ENCODE data around the gene DOCK6. TPM values are rescaled to one million over a fixed set of nuclear protein-coding genes. Genes with fewer than 3 reads are reported as not detected.

Gene DOCK6
- total RNA-seq, 1 experiment from 2014 or later: 82.4 TPM

DNA sequence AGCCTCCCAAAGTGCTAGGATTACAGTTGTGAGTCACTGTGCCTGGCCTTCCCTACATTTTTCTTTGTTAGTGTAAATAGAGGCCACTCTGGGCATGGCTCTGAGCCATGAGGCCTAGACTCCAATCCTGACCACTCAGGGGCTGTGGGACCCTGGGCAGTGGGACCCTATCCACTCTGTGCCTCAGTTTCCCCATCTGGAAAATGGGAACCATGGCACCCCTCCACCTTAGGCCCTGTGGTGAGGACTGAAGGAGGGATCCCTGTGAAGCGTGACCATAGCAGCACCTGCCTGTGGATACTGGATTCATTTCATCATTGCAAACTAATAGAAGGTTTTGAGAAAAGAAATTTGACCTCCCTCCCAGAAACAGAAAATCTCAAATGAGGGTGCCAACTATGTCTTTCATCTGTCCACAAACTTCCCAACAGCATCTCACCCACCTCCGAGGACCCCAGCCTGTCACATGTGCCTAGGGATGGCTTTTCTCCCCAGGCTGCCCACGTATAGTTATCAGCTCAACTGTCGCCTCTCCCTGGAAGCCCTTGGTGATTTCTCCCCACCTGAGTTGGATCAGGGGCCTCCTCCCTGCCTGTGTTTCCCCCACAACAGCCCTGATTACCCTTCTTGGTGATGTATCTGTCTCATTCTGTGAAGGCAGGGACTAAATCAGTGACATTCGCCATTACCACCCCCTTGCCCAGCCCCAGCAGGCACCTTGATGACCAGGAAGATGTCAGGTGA lies 17.3 kb downstream of the DOCK6 start (continued):
- TF ChIP-seq, protein P1, sequence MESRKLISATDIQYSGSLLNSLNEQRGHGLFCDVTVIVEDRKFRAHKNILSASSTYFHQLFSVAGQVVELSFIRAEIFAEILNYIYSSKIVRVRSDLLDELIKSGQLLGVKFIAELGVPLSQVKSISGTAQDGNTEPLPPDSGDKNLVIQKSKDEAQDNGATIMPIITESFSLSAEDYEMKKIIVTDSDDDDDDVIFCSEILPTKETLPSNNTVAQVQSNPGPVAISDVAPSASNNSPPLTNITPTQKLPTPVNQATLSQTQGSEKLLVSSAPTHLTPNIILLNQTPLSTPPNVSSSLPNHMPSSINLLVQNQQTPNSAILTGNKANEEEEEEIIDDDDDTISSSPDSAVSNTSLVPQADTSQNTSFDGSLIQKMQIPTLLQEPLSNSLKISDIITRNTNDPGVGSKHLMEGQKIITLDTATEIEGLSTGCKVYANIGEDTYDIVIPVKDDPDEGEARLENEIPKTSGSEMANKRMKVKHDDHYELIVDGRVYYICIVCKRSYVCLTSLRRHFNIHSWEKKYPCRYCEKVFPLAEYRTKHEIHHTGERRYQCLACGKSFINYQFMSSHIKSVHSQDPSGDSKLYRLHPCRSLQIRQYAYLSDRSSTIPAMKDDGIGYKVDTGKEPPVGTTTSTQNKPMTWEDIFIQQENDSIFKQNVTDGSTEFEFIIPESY (IDR thresholded peaks at IDR 0.05; ENCODE audit: extremely low read depth, insufficient replicate concordance, low read length): no peak
- no peak for TF ChIP-seq ZFX (IDR thresholded peaks at IDR 0.05)
- TF ChIP-seq, protein P2, sequence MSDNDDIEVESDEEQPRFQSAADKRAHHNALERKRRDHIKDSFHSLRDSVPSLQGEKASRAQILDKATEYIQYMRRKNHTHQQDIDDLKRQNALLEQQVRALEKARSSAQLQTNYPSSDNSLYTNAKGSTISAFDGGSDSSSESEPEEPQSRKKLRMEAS (IDR thresholded peaks at IDR 0.05): no peak
- no peak for TF ChIP-seq JUND (IDR thresholded peaks at IDR 0.05)
- TF ChIP-seq POLR2AphosphoS5 (IDR thresholded peaks at IDR 0.05; ENCODE audit: low read depth, low read length): no peak

DNA sequence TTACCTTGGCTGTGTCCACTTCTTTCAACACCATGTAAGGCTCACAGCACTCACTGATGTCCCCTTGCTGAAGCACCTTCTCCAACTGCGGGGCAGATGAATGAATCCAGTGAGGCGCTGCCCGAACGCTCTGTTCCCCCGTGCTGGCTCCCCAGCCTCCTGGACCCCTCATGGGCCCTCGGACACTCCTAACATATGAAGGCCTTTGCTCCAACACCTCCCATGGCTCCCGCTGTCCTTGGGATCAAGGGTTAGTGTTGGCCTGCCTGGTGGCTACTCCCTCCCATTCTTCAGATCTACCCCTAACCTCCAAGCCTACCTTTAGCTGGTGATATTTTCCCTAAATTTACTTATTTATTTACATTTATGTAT lies 18.5 kb downstream of the DOCK6 start:
- CTCF ChIA-PET: interaction anchor here (0.6 to 1.1 kb wide), 6 partner anchors 9 to 239 kb away, joined by 3 to 5 read pairs (median 4); no protein-coding TSS in a partner anchor
- H3K27ac ChIP-seq (ENCODE audit: low read depth, low read length): no peak overlapping the region
- ATAC-seq: no peak
- TF ChIP-seq EZH2 (IDR thresholded peaks at IDR 0.05) (no peak), SP1 (IDR thresholded peaks at IDR 0.05; ENCODE audit: low read depth) (no peak), YY1 (IDR thresholded peaks at IDR 0.05; ENCODE audit: extremely low read depth, insufficient replicate concordance, low read depth, low read length) (no peak), EZH2phosphoT487 (IDR thresholded peaks at IDR 0.05; ENCODE audit: borderline replicate concordance) (no peak), RAD21 (IDR thresholded peaks at IDR 0.05; ENCODE audit: low read depth) (no peak)
- TF ChIP-seq, protein P2 (IDR thresholded peaks at IDR 0.05): no peak
- TF ChIP-seq, protein P3, sequence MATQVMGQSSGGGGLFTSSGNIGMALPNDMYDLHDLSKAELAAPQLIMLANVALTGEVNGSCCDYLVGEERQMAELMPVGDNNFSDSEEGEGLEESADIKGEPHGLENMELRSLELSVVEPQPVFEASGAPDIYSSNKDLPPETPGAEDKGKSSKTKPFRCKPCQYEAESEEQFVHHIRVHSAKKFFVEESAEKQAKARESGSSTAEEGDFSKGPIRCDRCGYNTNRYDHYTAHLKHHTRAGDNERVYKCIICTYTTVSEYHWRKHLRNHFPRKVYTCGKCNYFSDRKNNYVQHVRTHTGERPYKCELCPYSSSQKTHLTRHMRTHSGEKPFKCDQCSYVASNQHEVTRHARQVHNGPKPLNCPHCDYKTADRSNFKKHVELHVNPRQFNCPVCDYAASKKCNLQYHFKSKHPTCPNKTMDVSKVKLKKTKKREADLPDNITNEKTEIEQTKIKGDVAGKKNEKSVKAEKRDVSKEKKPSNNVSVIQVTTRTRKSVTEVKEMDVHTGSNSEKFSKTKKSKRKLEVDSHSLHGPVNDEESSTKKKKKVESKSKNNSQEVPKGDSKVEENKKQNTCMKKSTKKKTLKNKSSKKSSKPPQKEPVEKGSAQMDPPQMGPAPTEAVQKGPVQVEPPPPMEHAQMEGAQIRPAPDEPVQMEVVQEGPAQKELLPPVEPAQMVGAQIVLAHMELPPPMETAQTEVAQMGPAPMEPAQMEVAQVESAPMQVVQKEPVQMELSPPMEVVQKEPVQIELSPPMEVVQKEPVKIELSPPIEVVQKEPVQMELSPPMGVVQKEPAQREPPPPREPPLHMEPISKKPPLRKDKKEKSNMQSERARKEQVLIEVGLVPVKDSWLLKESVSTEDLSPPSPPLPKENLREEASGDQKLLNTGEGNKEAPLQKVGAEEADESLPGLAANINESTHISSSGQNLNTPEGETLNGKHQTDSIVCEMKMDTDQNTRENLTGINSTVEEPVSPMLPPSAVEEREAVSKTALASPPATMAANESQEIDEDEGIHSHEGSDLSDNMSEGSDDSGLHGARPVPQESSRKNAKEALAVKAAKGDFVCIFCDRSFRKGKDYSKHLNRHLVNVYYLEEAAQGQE (IDR thresholded peaks at IDR 0.05; ENCODE audit: low read depth): no peak
- TF ChIP-seq, protein P1 (IDR thresholded peaks at IDR 0.05; ENCODE audit: extremely low read depth, insufficient replicate concordance, low read length): no peak
- TF ChIP-seq, protein P4, sequence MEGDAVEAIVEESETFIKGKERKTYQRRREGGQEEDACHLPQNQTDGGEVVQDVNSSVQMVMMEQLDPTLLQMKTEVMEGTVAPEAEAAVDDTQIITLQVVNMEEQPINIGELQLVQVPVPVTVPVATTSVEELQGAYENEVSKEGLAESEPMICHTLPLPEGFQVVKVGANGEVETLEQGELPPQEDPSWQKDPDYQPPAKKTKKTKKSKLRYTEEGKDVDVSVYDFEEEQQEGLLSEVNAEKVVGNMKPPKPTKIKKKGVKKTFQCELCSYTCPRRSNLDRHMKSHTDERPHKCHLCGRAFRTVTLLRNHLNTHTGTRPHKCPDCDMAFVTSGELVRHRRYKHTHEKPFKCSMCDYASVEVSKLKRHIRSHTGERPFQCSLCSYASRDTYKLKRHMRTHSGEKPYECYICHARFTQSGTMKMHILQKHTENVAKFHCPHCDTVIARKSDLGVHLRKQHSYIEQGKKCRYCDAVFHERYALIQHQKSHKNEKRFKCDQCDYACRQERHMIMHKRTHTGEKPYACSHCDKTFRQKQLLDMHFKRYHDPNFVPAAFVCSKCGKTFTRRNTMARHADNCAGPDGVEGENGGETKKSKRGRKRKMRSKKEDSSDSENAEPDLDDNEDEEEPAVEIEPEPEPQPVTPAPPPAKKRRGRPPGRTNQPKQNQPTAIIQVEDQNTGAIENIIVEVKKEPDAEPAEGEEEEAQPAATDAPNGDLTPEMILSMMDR (IDR thresholded peaks at IDR 0.05 in 2 of 3, conservative IDR thresholded peaks at IDR 0.05 in 1 of 3; ENCODE audit: borderline replicate concordance in 1 of 3, insufficient read depth in 1 of 3, low read depth in 2 of 3, low read length in 2 of 3): no peak

More for the DNA sequence above, 18.5 kb downstream of the DOCK6 start:
- Histone ChIP-seq H3K9ac (ENCODE audit: low read length) (no peak overlapping the region), H3K4me3 (replicated peaks in 1 of 2; ENCODE audit: low read depth in 1 of 2, low read length in 2 of 2) (no peak overlapping the region), H4K20me1 (ENCODE audit: insufficient read depth) (no peaks in the 10 kb centered on the region), H3K9me3 (ENCODE audit: control insufficient read depth in 1 of 2, insufficient read depth in 1 of 2, low read depth in 1 of 2, low read length in 2 of 2) (no peaks in the 10 kb centered on the region), H3K27me3 (ENCODE audit: insufficient read depth, low read length) (no peaks in the 10 kb centered on the region), H3K4me1 (ENCODE audit: control insufficient read depth in 1 of 2, insufficient read depth in 2 of 2, low read length in 2 of 2) (peaks cover 4 to 5% of the 10 kb centered on the region in 2 experiments; a peak in 3 of 4 replicates), H3K36me3 (ENCODE audit: control insufficient read depth in 1 of 2, insufficient read depth in 2 of 2, low read length in 2 of 2) (peaks cover 6 to 7% of the 10 kb centered on the region in 2 experiments; a peak in 3 of 4 replicates), H2AFZ (ENCODE audit: low read depth, low read length, poor library complexity, severe bottlenecking) (no peak overlapping the region), H3K9me2 (ENCODE audit: insufficient read depth) (no peaks in the 10 kb centered on the region), H3K4me2 (ENCODE audit: low read length) (peak overlapping the region; percentile 60), H3K79me2 (ENCODE audit: insufficient read depth, low read length) (no peaks in the 10 kb centered on the region)
- BruUV-seq (replicated peaks): no TSS peak
- POLR2A ChIA-PET: interaction anchor here (0.6 kb wide), 1 partner anchor 16 kb away, joined by 5 read pairs; no protein-coding TSS in a partner anchor
- intact Hi-C loops (cut with micrococcal nuclease): no loop called here
- RAD21 ChIA-PET (ENCODE audit: low non-redundant PET in 1 of 2, low total read pairs in 2 of 2, uncharacterized antibody in 2 of 2, unreplicated experiment in 2 of 2): no interaction called here
- DNase-seq (ENCODE audit: low read depth, low spot score): no peak
